Caki2 (cell line): ENCODE measurements around the gene PIK3R6. TPM values are rescaled to one million over a fixed set of nuclear protein-coding genes. Genes with fewer than 3 reads are reported as not detected.

Experiments used
- DNase-seq: peaks from one replicate; pipeline ENCODE4 v3.0.0-alpha.2; 2015; ENCODE audit warnings: low read depth
- in situ Hi-C: cut with HindIII; loops from 2 replicates; pipeline ENCODE4 v1.10.0; 2016; ENCODE audit warnings: low sequenced_read_pairs, low pct_unique_long_range_greater_than_20kb, mixed read lengths
- total RNA-seq: library from RNA; depleted of rRNA; stranded (reverse); fragments of >200 nt; shearing (Covaris generic); gene quantifications from 2 replicates; pipeline ENCODE4 v1.2.3, GENCODE V29; 2014; ENCODE audit warnings: low replicate concordance; rRNA removed

PIK3R6 gene
- total RNA-seq, 1 experiment from 2014 or later, result not detected

DNA sequence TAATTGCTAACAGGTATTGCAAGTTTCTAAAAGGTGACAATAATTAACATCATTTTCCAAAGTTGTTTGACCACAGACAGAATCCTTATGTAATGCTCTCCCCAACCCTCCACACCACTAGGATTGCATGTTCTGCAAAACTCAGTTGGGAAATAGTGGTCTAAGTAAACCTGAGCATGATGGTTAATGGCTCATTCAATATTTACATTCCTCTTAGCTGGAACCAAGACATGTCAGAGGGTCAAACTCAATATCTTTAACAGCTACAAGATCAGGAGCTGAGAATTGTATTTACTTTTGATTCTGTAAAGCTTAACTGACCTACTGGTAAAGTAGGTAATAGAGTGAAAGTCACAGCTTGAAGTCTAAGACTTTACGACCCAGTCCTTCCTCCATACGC lies 78.5 kb downstream of the PIK3R6 start:
- in situ Hi-C loops, result no loop called here
- DNase-seq, result no peak

DNA sequence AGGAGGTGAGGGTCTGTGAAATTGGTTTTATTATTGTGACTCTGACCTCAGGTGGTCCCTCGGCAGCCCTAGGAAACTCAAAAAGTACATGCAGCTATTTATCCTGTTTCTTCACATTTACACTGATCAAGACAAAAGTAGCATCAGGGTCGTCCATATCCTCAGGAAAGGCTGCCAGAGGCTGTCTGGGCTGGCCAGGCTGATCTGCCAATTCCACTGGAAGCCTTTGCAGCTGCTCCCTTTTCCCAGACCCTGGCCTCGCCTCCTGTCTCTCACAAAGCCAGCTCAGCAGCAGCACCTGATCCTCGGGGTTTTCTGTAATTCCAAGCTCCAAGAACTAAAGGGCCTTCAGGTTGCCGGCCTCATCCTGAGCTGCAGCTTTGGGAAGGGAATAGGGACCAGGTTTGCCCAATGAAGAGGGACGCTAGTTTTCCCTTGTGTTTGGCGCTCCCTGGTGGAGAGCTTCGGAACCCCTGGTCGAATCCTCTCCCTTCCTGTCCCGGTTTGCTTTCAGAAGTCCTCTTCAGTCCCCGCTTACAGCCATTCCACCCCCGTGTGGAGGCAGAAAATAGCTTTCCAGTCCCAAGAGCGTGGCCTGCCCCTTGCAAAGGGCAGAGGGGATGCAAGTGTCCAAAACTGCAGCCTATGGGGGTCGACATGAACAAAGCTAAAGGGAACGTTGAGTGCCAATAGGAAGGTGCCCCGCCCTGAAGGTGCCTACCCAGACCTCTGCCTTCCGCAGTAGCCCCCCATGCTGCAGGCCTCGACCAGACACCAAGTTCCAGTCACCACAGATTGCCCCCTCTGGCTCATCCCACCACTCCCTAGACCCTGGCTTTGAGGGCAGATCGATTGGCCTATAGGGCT lies 81.7 kb downstream of the PIK3R6 start:
- in situ Hi-C loops, result no loop called here
- peak; percentile 5 for DNase-seq

DNA sequence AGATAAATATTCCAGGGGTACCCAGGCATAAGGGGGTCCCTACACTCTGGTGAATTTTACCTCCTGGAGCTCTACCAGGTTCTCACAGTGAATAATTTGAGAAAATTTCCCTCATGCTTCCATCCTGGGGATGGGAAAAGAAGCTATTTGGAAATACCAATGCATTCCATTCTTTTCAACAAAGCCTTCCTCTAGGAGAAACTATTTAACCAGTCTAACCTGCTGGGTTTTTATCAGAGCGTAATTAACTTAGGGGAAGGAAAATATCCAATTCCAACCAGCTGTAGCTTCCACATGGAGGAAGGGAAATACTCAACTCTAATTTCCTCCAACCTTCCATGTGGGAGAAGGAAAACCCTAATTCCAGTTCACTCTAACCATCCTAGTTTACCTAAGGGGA lies 85.3 kb downstream of the PIK3R6 start:
- DNase-seq, result no peak
- in situ Hi-C loops, result no loop called here

DNA sequence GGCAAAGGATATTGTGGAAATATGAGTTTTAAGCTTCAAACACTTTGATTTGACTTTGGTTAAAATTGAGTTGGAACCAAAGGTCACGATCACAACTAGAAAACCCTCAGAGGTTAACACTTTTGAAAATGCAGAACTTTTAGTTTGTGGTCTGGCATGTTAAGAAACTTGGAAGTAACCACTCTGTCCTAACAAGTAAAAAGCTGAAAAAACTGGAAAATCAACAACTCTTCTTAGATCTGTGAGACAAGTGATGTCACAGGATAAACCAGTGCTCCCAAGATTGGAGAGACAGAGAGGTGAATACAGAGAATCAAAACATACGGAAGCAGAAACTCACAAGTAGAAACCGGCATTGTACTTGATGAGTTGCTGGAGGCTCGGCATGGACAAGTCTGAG lies 85.7 kb downstream of the PIK3R6 start:
- no peak for DNase-seq
- in situ Hi-C loops, result no loop called here

DNA sequence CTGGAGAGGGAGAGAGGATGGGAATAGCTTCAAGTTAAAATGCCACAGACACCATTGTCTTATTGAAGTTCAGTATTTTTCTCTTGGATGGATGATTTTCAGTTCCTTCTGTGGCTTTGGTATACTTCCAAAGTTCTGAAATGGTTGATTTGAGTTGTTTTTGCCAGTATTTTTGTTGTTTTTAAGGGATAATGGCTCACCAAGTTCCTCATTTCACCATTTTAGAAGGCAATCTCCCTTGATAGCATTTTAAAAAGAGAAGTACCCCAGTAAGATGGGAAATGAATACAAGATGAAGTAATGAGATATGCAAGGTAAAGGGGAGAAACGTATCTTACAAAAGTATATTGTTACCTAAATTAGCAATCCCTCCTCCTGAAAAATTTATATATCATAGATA lies 90.6 kb downstream of the PIK3R6 start:
- in situ Hi-C loops, result no loop called here
- DNase-seq, result no peak

DNA sequence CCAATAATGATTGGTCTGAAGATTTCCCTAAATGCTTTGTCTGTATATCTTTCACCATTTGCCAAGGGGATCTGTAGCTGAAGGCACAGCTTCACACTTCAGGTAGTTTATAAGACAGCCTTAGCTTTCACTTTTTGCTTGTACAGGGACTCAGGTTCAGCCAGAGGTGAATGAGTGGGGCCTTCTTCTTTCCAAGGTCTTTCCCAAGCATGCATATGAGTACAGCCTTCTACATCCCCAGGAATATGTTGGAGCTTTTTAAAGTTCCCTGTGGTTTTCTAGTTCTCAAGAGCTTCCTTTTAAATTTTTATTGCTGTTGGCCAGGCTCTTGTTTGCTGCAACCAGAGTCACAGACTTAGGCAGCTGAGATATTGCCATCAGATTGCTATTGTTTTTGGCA lies 91.2 kb downstream of the PIK3R6 start:
- no peak for DNase-seq
- in situ Hi-C loops, result no loop called here

DNA sequence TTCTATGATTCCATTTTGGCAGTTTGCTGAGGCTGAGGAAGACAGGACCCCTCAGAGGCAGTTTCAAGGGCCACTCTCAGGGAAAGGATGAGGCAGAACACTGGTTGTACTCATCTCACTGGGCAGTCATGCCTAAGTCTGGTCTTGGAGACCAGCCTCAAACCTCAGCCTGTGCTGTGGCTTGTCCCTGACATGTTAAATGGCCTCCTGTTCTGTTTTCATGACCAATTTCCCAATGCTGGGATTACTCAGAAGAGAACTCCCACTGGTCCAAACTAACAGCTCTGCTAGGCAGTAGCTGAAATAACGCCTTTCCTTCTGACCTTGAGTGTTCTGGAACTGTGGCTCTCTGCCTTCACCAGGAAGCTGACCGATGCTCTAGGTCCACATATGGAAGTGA lies 100.7 kb downstream of the PIK3R6 start:
- no peak for DNase-seq
- in situ Hi-C loops, result no loop called here

DNA sequence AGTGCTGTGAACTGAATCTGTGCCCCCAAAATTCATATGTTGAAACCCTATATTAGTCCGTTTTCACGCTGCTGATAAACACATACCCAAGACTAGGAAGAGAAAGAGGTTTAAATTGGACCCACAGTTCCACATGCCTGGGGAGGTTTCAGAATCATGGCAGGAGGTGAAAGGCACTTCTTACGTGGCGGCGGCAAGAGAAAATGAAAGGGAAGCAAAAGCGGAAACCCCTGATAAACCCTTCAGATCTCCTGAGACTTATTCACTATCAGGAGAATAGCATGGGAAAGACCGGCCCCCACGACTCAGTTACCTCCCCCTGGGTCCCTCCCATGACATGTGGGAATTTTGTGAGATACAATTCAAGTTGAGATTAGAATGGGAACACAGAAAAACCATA lies 105.5 kb downstream of the PIK3R6 start:
- in situ Hi-C loops, result no loop called here
- DNase-seq, result no peak

DNA sequence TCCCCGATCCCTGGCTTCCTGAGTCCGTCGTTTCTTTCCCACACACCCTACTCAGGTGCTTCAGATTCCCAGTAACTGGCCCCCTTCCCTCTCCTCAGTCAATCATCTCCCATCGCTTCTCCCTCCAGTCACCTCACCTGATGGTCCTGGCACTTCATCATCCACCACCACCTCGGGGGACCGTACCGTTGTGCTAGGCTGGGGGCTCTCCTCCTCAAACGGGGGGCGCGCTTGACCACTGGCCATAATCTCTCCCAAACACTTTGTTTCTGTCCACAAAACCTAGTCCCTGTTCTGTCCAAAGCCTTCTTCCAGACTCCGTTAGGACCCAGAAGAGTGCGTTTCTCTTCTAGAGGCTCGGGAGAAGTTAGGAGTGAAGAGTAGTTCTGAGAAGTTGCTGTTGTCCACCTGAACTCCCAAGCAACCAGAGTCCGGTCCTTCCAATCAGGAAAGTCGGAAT lies 109.3 kb downstream of the PIK3R6 start, which contains the start of gene SPDYE4:
Gene SPDYE4, minus strand, starts transcription at position 410 of the 460 bp plus-strand sequence. Its CDS starts 164 bp downstream, at position 246.
- in situ Hi-C loops, result no loop called here
- no peak for DNase-seq

DNA sequence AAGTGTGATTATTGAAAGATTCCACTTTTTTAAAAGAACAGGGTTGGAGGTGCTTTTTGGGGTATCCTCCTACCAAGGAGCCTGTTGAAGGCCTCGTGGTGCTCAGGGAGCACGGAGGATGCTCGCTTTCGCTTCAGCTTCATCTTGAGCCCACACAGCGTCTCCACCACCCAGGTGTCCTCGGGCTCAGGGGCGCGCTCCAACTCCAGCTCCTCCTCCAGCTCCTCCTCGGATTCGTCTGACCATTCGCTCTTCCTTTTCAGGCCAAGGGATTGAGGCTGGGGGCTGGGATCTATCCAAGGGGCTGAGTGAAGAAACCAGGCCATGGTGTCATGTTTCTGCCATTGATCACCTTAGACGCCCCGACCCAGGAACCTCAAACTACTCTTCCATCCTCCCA lies 110.3 kb downstream of the PIK3R6 start:
- in situ Hi-C loops, result no loop called here
- DNase-seq, result no peak

DNA sequence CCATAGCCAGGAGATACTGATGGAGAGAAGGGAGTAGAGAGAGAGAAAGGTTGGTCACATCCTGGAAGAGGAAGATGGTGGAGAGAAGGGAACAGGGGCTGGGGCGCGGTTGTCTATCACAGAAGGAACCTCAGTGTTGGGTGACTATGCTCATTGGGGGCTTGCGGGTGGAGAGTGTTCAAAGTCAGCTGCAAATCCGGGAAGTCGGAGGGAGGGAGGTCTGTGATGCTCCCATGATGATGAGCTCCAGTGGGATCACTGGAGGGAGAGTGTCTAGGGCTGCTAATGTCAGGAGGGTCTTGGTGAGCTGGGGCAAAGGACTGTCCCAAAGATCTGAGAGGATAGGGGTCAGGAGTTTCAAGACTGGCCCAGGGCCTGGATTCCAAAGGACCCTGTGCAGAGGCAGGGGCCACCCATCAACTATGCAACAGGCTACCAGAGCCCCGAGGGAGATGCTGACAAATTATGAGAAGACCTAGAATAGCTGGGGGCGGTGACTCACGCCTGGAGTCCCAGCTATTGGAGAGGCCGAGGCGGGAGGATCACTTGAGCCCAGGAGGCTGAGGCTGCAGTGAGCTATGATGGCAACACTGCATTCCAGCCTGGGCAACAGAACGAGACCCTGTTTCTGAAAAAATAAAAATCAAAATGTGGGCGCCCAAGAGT lies 111.8 kb downstream of the PIK3R6 start:
- DNase-seq, result no peak
- in situ Hi-C loops, result no loop called here

DNA sequence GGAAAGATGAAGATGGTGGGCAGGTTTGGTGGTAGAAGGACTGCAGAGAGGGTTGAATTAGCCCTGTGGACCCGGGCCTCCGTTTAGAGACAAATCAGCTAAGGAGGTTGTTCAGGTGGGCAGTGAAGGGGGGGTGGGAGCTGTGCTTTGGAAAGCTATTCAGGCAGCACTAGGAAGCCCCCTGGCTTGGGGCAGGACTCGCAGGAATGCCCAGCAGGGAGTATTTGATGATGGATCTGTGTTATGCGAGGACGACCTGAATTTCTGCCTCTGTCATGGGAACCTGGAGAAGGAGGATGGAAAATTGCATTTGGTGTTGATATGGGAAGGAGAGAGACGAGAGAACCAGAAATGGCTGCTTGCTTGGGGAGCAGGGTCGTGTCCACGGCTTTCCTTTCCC lies 112.6 kb downstream of the PIK3R6 start:
- DNase-seq, result no peak
- in situ Hi-C loops, result no loop called here

DNA sequence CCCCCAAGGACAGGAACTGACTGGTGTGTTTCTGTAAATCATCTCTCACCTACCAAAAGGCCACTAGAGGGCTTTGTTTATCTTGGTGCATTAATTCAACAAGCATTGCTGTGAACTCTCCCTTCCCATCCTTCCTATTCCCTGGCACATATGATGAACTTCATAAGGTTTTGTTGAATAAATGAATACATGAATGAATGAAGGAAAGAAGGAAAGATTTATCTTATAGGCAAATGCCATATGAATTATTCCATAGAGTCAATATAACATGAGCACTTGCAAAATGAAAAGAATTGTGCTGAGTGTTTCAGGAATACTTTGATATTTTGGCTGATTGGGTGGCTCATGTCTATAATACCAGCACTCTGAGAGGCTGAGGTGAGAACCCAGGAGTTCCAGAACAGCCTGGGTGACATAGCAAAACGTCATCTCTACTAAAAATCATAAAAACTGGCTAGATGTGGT lies 113.5 kb downstream of the PIK3R6 start:
- peak; percentile 10 for DNase-seq
- in situ Hi-C loops, result no loop called here

DNA sequence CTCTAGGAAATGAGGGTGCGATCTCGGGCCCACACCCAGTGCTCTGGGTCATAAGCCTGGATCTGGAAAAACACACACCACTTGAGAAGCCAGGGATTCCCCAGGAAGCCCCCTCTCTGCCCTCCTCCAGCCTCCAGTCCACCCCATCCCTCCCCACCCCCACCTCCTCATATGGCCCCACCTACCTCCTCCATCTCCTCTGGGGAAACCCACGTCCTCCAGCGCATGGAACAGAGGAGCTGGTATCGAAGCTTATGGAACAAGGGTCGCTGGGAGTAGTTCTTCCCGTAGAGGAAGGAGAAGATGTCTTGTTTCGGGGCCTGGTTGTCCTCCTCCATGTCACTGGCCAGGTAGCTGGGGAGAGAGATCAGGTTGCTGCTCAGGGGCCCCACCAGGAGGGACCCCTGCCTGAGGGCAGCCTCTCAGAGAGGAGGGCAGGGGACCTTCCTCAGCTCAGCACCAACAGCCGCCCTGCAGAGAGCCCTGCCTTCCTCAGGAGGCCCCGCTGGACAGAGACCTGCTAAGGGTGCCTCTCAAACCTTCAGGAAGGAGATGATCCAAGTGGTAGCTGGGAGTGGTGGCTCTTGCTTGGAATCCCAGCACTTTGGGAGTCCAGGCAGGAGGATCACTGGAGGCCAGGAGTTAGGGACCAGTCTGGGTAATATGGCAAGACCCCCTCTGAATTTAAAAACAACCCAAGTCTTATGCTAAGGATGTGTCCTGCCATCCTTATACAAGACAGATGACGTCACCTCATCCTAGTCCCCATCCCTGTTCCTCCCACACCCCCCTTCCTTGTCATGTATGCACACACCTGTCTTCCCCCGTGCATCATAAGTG lies 114.1 kb downstream of the PIK3R6 start:
- no peak for DNase-seq
- in situ Hi-C loops, result no loop called here

Other genes with a start within 250 kb of the PIK3R6 start
- 3.4 and 4.3 TPM in 2 replicates for gene MYH10, start 236.9 kb downstream of the PIK3R6 start, total RNA-seq
- gene CCDC42, start 122.8 kb downstream of the PIK3R6 start, total RNA-seq, result not detected in 2 replicates
- gene SPDYE4, start 109.1 kb downstream of the PIK3R6 start, total RNA-seq, result not detected in 2 replicates
- not detected in 2 replicates for gene MFSD6L, start 68.3 kb downstream of the PIK3R6 start, total RNA-seq
- 3.1 TPM in 1 of 2 replicates, not detected in the other for gene PIK3R5, start 98.0 kb upstream of the PIK3R6 start, total RNA-seq
- gene NTN1, start 153.8 kb upstream of the PIK3R6 start, total RNA-seq, result 11.9 and 13.8 TPM in 2 replicates